ENCODE measurements around the gene THSD4.

DNA sequence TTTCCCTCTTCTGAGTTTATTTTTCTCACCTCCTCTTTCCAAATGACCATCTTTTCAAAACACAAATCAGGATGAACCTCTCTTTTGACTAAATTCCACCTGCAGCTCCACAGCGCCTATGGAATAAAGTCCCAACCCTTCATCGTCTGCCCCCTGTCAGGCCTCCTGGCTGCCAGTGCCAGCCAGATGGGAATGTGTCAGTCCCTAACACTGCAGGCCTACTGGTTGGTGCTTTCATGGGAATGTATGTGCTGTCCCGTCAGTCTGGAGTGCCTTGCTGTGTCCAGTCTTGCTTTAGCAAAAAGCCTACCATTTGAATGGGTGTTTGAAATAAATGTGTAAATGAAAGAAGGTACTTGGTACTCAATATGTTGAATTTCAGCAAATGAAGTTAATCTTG is 310.1 kb downstream of the THSD4 start:
- TF ChIP-seq, protein P1, sequence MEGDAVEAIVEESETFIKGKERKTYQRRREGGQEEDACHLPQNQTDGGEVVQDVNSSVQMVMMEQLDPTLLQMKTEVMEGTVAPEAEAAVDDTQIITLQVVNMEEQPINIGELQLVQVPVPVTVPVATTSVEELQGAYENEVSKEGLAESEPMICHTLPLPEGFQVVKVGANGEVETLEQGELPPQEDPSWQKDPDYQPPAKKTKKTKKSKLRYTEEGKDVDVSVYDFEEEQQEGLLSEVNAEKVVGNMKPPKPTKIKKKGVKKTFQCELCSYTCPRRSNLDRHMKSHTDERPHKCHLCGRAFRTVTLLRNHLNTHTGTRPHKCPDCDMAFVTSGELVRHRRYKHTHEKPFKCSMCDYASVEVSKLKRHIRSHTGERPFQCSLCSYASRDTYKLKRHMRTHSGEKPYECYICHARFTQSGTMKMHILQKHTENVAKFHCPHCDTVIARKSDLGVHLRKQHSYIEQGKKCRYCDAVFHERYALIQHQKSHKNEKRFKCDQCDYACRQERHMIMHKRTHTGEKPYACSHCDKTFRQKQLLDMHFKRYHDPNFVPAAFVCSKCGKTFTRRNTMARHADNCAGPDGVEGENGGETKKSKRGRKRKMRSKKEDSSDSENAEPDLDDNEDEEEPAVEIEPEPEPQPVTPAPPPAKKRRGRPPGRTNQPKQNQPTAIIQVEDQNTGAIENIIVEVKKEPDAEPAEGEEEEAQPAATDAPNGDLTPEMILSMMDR (IDR thresholded peaks at IDR 0.05) = no peak
- TF ChIP-seq POLR2A (IDR thresholded peaks at IDR 0.05) = no peak
- TF ChIP-seq EP300 (IDR thresholded peaks at IDR 0.05) = no peak

Measured in suprapubic skin (tissue), 3 donors.